ENCODE results near the gene ADORA2A. TPM values are rescaled to one million over a fixed set of nuclear protein-coding genes. Genes with fewer than 3 reads are reported as not detected.

The ADORA2A gene
- total and polyA plus RNA-seq, 2 of the 13 experiments (the other 11 are each of a cell fraction or from before 2014, with no cell fraction given), result 3.3 to 5.0 TPM

DNA sequence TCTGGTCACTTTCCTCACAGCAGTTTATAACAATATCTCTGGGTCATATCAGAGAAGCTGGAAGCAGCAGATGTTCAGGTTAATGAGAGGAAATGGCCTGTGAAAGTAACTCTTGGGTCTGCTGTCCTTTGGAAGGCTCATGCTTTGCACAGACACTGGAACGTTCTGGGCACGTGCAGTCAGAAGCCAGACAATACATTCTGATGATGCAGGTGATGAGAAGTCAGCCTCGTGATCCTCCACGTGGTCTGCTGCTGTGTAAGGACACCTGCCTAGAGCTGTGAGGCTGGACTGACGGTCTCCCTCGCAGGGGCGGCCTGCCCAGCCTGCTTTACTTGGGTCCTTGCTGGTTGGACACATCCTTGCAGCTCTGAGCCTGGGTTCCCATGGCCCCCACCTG is 18.8 kb upstream of the ADORA2A start:
- TF ChIP-seq, protein P1, sequence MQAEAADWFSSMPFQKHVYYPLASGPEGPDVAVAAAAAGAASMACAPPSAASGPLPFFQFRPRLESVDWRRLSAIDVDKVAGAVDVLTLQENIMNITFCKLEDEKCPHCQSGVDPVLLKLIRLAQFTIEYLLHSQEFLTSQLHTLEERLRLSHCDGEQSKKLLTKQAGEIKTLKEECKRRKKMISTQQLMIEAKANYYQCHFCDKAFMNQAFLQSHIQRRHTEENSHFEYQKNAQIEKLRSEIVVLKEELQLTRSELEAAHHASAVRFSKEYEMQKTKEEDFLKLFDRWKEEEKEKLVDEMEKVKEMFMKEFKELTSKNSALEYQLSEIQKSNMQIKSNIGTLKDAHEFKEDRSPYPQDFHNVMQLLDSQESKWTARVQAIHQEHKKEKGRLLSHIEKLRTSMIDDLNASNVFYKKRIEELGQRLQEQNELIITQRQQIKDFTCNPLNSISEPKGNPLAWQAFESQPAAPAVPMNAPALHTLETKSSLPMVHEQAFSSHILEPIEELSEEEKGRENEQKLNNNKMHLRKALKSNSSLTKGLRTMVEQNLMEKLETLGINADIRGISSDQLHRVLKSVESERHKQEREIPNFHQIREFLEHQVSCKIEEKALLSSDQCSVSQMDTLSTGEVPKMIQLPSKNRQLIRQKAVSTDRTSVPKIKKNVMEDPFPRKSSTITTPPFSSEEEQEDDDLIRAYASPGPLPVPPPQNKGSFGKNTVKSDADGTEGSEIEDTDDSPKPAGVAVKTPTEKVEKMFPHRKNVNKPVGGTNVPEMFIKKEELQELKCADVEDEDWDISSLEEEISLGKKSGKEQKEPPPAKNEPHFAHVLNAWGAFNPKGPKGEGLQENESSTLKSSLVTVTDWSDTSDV (CRISPR knock-in tag; IDR thresholded peaks at IDR 0.05), result no peak
- no peak for TF ChIP-seq MTF2 (CRISPR knock-in tag; IDR thresholded peaks at IDR 0.05; ENCODE audit: borderline replicate concordance)
- TF ChIP-seq ETV5 (CRISPR knock-in tag; IDR thresholded peaks at IDR 0.05; ENCODE audit: borderline replicate concordance), result no peak
- TF ChIP-seq, protein P2, sequence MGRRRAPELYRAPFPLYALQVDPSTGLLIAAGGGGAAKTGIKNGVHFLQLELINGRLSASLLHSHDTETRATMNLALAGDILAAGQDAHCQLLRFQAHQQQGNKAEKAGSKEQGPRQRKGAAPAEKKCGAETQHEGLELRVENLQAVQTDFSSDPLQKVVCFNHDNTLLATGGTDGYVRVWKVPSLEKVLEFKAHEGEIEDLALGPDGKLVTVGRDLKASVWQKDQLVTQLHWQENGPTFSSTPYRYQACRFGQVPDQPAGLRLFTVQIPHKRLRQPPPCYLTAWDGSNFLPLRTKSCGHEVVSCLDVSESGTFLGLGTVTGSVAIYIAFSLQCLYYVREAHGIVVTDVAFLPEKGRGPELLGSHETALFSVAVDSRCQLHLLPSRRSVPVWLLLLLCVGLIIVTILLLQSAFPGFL (CRISPR knock-in tag; IDR thresholded peaks at IDR 0.05), result no peak
- intact Hi-C loops (cut with micrococcal nuclease; ENCODE audit: unreplicated experiment) (no loop called here), in situ Hi-C loops (cut with HindIII; ENCODE audit: extremely low pct_ligation_motif_present, low pct_unique_long_range_greater_than_20kb) (no loop called here)
- Histone ChIP-seq H3K27me3 (ENCODE audit: control insufficient read depth in 1 of 2, insufficient read depth in 2 of 2, low read length in 2 of 2) (no peaks in the 10 kb centered on the region), H3K9me3 (ENCODE audit: low read length) (no peaks in the 10 kb centered on the region), H3K9ac (ENCODE audit: insufficient read depth, low read depth, low read length) (no peak overlapping the region), H2AFZ (ENCODE audit: low read length) (no peak overlapping the region), H3K4me3 (replicated peaks in 1 of 3; ENCODE audit: insufficient read depth in 1 of 3, low read depth in 2 of 3, low read length in 3 of 3) (no peak overlapping the region), H3K4me1 (ENCODE audit: insufficient read depth, low read length) (no peaks in the 10 kb centered on the region), H3K79me2 (ENCODE audit: insufficient read depth, low read length) (no peaks in the 10 kb centered on the region), H3K4me2 (ENCODE audit: low read depth, low read length) (no peak overlapping the region), H3K27ac (ENCODE audit: extremely low read length, insufficient read depth, low read length) (no peak overlapping the region), H3K36me3 (replicated peaks in 1 of 2; ENCODE audit: control insufficient read depth in 1 of 2, insufficient read depth in 2 of 2, low read length in 2 of 2) (peaks cover 15 to 58% of the 10 kb centered on the region in 2 experiments), H4K20me1 (ENCODE audit: insufficient read depth, low read length) (no peaks in the 10 kb centered on the region)
- WGBS (ENCODE audit: low lambda C conversion rate), result 91% methylated on average over 4 of the region's 7 CpGs
- no peak for FAIRE-seq
- POLR2A ChIA-PET, result no interaction called here
- CTCF ChIA-PET (ENCODE audit: low intra/inter-chr PET ratio, low total read pairs), result no interaction called here
- no TSS peak for BruUV-seq (replicated peaks)
- no peak for DNase-seq (ENCODE audit: low spot score)
- ATAC-seq, result no peak

DNA sequence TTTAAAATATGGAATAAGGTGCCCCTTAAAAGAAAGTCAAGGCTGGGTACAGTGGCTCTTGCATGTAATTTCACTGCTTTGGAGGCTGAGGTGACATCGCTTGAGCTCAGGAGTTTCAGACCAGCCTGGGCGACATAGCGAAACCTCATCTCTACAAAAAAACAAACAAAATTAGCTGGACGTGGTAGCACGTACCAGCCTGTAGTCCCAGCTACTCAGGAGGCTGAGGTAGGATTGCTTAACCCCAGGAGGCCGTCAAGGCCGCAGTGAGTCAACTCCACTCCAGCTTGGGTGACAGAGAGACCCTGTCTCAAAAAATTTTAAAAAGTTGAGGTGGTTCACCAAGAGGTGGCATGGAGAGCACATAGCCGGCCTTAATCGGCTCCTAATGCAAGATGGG is 17.7 kb upstream of the ADORA2A start:
- in situ Hi-C loops (cut with HindIII; ENCODE audit: extremely low pct_ligation_motif_present, low pct_unique_long_range_greater_than_20kb), result no loop called here
- no peak overlapping the region for H3K4me3 ChIP-seq (replicated peaks in 1 of 3; ENCODE audit: insufficient read depth in 1 of 3, low read depth in 2 of 3, low read length in 3 of 3)
- ATAC-seq (no peak), DNase-seq (ENCODE audit: low spot score) (no peak), FAIRE-seq (no peak)
- no peaks in the 10 kb centered on the region for H3K4me1 ChIP-seq (ENCODE audit: insufficient read depth, low read length)
- no peak overlapping the region for H3K9ac ChIP-seq (ENCODE audit: insufficient read depth, low read depth, low read length)
- WGBS (ENCODE audit: low lambda C conversion rate), result 83% methylated on average over 9 of the region's 9 CpGs
- TF ChIP-seq CEBPB (IDR thresholded peaks at IDR 0.05; ENCODE audit: borderline replicate concordance, low read depth, low read length) (peak; percentile 29; the same call in 1 of the 2 replicates), SMAD3 (CRISPR knock-in tag; IDR thresholded peaks at IDR 0.05) (no peak), ZNF607 (CRISPR knock-in tag; IDR thresholded peaks at IDR 0.05; ENCODE audit: borderline replicate concordance) (no peak), CEBPG (CRISPR knock-in tag; IDR thresholded peaks at IDR 0.05) (peak; percentile 37; the same call in 1 of the 2 replicates), EED (CRISPR knock-in tag; IDR thresholded peaks at IDR 0.05) (no peak), ZNF546 (CRISPR knock-in tag; conservative IDR thresholded peaks at IDR 0.05) (no peak), ZEB1 (IDR thresholded peaks at IDR 0.05; ENCODE audit: insufficient replicate concordance, low read depth) (no peak)
- TF ChIP-seq, protein P3, sequence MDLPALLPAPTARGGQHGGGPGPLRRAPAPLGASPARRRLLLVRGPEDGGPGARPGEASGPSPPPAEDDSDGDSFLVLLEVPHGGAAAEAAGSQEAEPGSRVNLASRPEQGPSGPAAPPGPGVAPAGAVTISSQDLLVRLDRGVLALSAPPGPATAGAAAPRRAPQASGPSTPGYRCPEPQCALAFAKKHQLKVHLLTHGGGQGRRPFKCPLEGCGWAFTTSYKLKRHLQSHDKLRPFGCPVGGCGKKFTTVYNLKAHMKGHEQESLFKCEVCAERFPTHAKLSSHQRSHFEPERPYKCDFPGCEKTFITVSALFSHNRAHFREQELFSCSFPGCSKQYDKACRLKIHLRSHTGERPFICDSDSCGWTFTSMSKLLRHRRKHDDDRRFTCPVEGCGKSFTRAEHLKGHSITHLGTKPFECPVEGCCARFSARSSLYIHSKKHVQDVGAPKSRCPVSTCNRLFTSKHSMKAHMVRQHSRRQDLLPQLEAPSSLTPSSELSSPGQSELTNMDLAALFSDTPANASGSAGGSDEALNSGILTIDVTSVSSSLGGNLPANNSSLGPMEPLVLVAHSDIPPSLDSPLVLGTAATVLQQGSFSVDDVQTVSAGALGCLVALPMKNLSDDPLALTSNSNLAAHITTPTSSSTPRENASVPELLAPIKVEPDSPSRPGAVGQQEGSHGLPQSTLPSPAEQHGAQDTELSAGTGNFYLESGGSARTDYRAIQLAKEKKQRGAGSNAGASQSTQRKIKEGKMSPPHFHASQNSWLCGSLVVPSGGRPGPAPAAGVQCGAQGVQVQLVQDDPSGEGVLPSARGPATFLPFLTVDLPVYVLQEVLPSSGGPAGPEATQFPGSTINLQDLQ (CRISPR knock-in tag; IDR thresholded peaks at IDR 0.05), result no peak
- no peak overlapping the region for H3K27ac ChIP-seq (ENCODE audit: extremely low read length, insufficient read depth, low read length)
- H2AFZ ChIP-seq (ENCODE audit: low read length), result no peak overlapping the region
- no peaks in the 10 kb centered on the region for H4K20me1 ChIP-seq (ENCODE audit: insufficient read depth, low read length)
- no peak overlapping the region for H3K4me2 ChIP-seq (ENCODE audit: low read depth, low read length)
- ChIA-PET CTCF (ENCODE audit: low intra/inter-chr PET ratio, low total read pairs) (no interaction called here), POLR2A (interaction anchor here (1.0 kb wide), 1 partner anchor 11 kb away, joined by 3 read pairs; no protein-coding TSS in a partner anchor)
- H3K9me3 ChIP-seq (ENCODE audit: low read length), result no peaks in the 10 kb centered on the region
- no TSS peak for BruUV-seq (replicated peaks)
- intact Hi-C loops (cut with micrococcal nuclease; ENCODE audit: unreplicated experiment), result no loop called here
- H3K36me3 ChIP-seq (replicated peaks in 1 of 2; ENCODE audit: control insufficient read depth in 1 of 2, insufficient read depth in 2 of 2, low read length in 2 of 2), result peaks cover 12 to 58% of the 10 kb centered on the region in 2 experiments
- no peaks in the 10 kb centered on the region for H3K79me2 ChIP-seq (ENCODE audit: insufficient read depth, low read length)
- no peaks in the 10 kb centered on the region for H3K27me3 ChIP-seq (ENCODE audit: control insufficient read depth in 1 of 2, insufficient read depth in 2 of 2, low read length in 2 of 2)

Data from HepG2 (cell line).